Fibroblast of skin of right quadriceps (primary cell): ENCODE measurements around the gene CCDC152.
A peak's percentile ranks its signal among the peaks of the same experiment; 100 is the strongest.
"Not testable (repeated sequence)": the region's sequence is repeated elsewhere in the genome, so short reads cannot be mapped to it uniquely, and the experiment has no call there.

Experiments used
- DNase-seq: peaks from one replicate; pipeline ENCODE4 v3.0.0-alpha.2; 2013

Gene CCDC152

DNA sequence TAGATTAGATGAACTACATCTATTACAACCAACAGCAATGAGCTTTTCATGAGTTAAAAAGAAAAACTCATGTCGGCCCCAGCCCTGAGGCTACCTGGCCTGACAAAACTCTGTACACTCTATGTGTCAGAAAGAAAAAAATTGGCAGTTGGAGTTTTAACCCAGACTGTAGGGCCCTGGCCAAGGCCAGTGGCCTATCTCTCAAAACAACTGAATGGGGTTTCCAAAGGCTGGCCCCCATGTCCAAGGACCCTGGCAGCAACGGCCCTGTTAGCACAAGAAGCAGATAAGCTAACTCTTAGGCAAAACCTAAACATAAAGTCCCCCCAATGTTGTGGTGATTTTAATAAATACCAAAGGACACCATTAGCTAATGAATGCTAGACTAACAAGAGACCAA is 59.9 kb downstream of the CCDC152 start:
- not testable (repeated sequence) for DNase-seq

DNA sequence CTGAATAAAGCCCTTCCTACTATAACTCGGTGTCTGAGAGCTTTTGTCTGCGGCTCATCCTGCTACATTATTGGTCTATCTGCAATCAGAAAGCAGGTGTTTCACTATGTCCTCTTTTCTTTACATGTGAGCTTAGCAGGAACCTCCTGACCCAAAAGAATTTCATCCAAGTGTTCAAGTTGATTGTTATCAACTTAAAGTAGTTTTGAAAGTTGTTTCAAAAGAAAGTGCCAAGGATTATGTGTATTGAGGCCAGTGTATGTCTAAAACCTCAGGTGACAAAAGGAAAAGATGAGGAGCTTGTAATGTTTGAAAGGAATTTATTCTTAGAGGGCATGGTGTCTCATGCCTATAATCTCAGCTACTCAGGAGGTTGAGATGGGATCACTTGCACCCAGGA is 63.1 kb downstream of the CCDC152 start:
- DNase-seq: no peak

DNA sequence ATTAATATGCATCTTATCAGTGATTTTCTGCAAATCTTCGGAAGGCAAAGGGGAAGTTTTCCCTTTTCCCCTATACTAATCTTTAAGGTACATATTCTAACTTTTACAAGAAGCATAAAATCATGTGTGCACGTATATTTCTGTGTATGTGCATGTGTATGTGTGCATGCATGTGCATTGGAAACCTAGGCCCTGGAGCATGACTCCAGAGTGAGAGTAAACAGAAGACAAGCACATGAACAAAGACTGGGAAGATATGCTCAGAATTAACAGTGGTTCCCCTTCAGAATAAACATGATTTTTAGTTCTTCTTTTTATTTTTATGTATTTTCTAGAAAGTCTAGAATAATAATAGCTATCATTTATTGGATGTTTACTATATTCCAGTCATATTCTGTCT is 65.9 kb downstream of the CCDC152 start:
- no peak for DNase-seq

DNA sequence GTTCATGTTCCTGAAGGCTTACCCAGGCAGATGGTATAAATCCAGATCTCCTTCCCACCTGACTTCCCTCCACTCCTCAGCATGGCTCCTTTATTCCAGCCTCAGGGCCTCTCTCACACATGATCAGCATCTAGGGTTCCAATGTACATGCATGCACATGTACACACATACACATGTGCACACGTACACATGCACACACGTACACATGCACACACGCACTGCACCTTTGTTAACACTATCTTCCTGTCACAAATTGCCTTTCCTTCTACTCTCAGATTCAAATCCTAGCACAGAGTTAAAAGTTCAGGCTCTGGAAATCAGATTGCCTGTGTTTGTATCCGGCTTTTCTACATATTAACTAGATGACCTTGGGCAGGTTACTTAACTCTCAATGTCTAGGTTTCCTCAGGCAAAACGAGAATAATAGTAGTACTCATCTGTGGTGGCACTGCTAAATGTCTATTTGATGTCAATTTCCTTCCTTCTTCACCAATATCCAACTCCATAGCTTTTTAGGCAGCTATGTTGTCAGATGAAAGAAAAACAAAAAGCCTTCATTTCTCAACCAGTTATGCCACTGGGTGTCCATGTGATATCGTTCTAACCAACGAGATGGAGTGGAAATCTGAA is 67.8 kb downstream of the CCDC152 start:
- DNase-seq: no peak

DNA sequence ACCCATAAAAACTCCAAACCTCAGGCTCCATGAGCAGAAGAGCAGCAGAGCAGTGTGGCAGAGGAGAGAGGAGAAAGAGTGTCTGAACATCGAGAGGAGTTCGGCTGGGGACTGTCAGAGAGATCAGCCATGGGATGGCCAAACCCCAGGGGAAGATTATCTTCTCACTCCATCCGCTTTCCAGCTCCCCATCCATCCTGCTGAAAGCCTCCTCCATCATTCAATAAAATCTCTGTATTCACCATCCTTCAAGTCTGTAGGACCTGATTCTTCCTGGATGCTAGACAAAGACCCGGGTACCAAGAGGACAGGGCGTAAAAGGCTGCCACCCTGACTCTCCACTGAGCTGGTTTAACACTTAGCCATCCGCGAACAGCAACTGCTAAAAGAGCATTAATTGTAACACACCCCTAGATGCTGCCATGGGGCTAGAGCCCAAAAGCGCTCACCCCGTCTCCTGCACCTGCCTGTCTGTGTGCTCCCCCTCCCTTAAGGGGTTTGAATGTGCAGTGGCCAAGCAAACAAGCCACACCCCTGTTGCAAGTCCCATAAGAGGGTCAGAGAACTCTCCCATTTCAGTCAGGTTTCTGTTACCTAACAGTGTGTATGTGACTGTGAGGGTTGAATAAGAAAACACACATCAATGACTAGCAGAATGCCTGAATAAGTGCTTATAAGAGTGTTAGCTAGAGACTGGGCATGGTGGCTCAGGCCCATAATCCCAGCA is 69.0 kb downstream of the CCDC152 start:
- no peak for DNase-seq

DNA sequence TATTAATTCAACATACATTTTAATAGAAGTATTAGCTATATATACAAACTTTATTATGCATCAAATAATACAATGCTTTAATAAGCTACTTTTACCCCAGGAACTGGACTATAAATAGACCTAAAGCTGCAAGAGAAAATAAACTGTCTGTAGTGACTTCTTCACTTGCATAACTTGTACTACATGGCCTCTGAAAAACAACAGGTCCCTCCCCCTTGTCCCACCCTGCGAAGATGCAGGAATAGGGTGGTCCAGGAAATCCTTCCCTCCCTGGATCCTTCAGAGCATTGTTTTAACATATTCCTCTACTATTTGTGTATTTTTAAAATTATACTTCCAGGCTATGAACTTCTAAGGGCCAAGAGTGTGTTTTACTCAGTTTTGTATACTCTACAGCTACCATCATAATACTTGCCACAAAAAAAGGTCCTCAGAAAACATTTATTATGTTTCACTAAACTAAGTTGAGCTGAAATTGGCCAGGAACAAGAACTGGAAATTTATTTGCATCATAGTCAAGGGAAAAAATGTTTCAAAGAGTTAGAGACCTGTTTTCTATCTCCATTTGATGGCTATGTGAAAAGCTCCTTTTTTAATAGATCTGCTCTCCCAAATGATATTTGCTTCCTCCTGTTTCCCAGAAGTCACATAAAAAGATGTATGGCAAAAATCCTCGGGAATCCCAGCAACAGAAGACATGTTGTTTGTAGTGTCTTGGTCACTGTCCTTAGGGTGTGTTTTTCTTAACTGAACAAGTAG is 70.3 kb downstream of the CCDC152 start:
- DNase-seq: no peak

GRCh38 chr5:42828671-42829070 is 72.1 kb downstream of the CCDC152 start:
- no peak for DNase-seq

DNA sequence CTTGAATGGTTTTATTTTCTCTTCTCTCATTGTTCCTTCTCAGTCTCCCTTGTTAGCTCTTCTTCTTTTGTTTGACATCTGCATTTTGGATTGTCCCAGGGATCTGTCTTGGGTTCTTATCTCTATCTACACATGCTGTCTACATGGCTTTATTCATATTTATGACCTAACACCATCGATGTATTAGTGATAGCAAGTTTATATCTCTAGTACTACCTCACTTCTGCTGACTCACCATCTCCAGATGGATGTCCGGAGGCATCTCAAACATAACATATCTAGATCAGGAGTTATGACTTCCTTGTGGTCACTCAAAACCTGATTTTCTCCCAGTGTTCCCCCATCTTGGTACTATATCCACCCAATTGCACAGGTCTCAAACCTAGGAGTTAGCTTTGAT is 74.3 kb downstream of the CCDC152 start:
- DNase-seq: no peak

DNA sequence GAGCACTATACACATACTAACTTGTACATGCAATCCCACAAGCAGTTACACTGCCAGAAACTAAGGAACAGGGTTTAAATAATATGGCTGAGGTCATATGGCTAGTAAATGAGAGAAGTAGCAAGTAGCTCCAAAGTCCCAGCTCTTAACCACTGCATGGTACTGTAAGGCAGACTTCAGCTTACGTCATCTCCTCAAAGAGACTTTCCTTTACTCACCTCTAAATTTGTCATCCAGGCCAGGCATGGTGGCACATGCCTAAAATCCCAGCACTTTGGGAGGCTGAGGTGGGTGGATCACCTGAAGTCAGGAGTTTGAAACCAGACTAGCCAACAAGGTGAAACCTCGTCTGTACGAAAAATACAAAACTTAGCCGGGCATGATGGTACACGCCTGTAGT is 75.4 kb downstream of the CCDC152 start:
- no peak for DNase-seq

DNA sequence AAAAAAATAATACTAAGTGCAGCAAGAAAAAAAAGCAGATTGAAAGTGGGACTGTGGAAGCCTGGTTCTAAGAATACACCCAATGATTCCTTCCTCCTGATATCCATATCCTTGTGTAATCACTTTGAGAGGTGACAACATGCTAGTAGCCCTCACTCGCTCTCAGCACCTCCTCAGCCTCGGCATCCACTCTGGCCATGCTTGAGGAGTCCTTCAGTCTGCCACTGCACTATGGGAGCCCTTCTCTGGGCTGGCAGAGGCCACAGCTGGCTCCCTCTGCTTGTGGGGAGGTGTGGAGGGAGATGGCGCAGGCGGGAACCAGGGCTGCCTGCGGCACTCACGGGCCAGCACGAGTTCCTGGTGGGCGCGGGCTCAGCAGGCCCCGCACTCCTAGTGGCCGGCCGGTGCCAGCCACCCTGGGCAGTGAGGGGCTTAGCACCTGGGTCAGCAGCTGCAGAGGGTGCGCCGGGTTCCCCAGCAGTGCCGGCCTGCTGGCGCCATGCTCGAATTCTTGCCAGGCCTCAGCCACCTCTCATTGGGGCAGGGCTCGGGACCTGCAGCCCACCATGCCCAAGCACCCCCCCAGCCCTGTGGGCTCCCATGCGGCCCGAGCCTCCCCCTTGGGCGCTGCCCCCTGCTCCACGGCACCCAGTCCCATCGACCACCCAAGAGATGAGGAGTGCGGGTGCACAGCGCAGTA is 79.6 kb downstream of the CCDC152 start:
- DNase-seq: no peak

GRCh38 chr5:42837601-42838000 is 81.0 kb downstream of the CCDC152 start:
- no peak for DNase-seq

GRCh38 chr5:42839196-42839595 is 82.6 kb downstream of the CCDC152 start:
- no peak for DNase-seq

- DNase-seq: peak; percentile 88
These were observed 83.7 kb downstream of the CCDC152 start for GRCh38 chr5:42840269-42840668.

DNA sequence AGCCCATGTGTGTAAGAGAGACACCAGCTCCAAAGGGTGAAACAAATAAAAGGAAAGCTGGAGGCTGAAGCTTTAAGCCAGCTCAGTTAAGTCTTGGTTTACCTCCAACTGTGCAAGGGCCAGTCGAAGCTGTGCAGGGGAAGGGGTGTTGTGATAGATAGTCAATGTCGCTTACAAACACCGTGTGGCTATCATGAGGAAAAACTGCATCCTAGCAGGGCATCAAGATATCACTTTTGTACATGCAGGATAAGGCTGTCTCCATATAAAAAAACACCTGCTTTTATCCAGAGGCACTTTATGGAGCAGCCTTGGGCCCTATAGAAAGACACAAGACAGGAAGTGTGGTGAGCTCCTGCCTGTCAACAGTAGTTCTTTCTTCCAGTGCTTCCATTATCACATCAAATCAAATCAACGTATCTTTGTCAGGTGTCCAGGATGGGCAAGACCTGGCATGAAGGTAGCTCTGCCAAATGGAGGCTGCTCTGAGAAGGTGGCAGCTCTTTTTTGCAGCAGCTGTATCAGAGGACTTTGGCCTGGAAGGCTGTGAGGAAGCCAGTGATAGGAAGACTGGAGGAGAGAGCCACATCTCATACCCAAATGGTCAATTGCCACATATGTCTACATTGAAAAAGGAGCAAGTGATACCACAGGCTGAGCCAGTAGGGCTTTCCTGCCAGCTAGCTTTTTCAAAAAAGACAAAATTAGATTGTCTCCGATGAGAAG is 84.4 kb downstream of the CCDC152 start:
- no peak for DNase-seq

- peak; percentile 12 for DNase-seq
These were observed 86.5 kb downstream of the CCDC152 start for GRCh38 chr5:42842921-42843641.

DNA sequence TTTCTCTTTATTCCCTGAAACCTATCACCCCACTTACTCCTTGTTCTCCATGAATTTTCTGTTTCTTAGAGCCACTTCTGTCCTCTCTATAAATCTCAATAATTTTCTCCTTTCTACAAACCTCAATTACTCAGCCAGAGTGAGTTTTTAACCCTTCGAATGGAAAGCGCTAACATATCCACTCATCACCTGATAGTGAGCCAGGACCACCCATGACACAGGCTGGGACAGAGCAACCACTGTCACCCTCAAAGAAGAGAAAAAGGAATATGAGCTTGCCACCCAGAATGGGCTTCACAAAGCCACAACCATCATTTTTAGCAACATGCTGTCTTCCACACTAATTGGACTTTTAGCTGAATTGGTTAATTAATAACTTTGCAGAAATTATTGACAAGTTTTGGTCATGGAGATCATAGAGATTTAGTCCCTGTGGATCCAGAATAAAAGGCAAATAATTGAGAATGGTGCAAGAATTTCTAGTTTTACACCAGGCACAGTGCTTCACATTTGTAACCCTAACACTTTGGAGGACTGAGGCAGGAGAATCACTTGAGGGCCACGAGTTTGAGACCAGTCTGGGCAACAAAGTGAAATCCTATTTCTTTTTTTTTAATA is 87.2 kb downstream of the CCDC152 start:
- no peak for DNase-seq

GRCh38 chr5:42844408-42844807 is 87.8 kb downstream of the CCDC152 start:
- not testable (repeated sequence) for DNase-seq

DNA sequence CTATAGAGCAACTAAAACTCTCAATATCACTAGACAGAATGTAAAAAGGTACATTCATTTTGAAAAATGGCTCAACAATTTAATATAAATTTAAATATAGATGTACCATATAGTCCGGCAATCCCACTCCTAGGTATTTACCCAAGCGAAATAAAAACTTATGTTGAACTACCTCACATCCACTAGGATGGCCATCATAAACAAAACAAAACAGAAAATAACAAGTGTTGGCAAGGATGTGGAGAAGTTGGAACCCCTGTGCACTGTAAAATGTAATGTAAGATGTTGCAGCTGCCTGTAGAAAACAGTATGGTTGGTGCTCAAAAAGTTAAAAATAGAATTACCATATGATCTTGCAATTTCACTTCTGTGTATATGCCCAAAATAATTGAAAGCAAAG is 91.9 kb downstream of the CCDC152 start:
- no peak for DNase-seq

DNA sequence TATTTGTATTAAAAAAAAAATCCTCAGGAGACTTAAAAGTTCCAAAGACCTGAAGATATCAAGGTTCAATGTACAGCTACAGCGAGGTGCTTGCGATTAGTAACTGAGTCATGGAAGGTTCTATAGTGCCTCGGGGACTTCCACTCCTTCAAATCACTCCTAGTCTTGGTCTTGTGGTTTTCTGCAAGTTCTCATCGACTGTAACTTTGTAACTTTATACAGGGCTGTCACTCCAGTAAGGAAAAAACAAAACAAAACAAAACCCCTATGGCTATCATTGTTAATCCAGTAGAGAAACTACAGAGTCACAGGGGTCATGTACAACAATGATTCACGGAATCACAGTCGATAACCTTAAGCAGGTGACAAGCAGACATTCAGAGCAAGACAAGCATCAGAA is 94.9 kb downstream of the CCDC152 start:
- no peak for DNase-seq
